ENCODE measurements around the gene FAM174B. TPM values are rescaled to one million over a fixed set of nuclear protein-coding genes. Genes with fewer than 3 reads are reported as not detected.

FAM174B gene
- total RNA-seq, 1 experiment from 2014 or later = 0.30 TPM

- TF ChIP-seq ZBTB33 (IDR thresholded peaks at IDR 0.05; ENCODE audit: extremely low read depth, insufficient replicate concordance, low read length) (no peak), CBX3 (IDR thresholded peaks at IDR 0.05; ENCODE audit: low read depth) (no peak), JUND (IDR thresholded peaks at IDR 0.05) (no peak), FOSL1 (IDR thresholded peaks at IDR 0.05; ENCODE audit: low read depth) (no peak)
Observed at GRCh38 chr15:92670621-92671020, 15.0 kb upstream of the FAM174B start (continued).

GRCh38 chr15:92669432-92669831 is 13.9 kb upstream of the FAM174B start:
- Histone ChIP-seq H3K4me2 (ENCODE audit: low read length) (no peak overlapping the region), H3K27me3 (ENCODE audit: insufficient read depth, low read length) (peaks cover 32% of the 10 kb centered on the region), H3K9me2 (ENCODE audit: insufficient read depth) (no peaks in the 10 kb centered on the region), H3K36me3 (ENCODE audit: control insufficient read depth in 1 of 2, insufficient read depth in 2 of 2, low read length in 2 of 2) (no peaks in the 10 kb centered on the region), H3K27ac (ENCODE audit: low read depth, low read length) (no peak overlapping the region), H3K9ac (ENCODE audit: low read length) (no peak overlapping the region), H3K79me2 (ENCODE audit: insufficient read depth, low read length) (no peaks in the 10 kb centered on the region), H2AFZ (ENCODE audit: low read depth, low read length, poor library complexity, severe bottlenecking) (no peak overlapping the region), H3K9me3 (ENCODE audit: control insufficient read depth in 1 of 2, insufficient read depth in 1 of 2, low read depth in 1 of 2, low read length in 2 of 2) (no peaks in the 10 kb centered on the region), H3K4me3 (replicated peaks in 1 of 2; ENCODE audit: low read depth in 1 of 2, low read length in 2 of 2) (no peak overlapping the region), H3K4me1 (ENCODE audit: control insufficient read depth in 1 of 2, insufficient read depth in 2 of 2, low read length in 2 of 2) (no peaks in the 10 kb centered on the region), H4K20me1 (ENCODE audit: insufficient read depth) (no peaks in the 10 kb centered on the region)
- ChIA-PET CTCF (no interaction called here), POLR2A (no interaction called here), RAD21 (ENCODE audit: low non-redundant PET in 1 of 2, low total read pairs in 2 of 2, uncharacterized antibody in 2 of 2, unreplicated experiment in 2 of 2) (no interaction called here)
- ATAC-seq = no peak
- intact Hi-C loops (cut with micrococcal nuclease) = no loop called here
- BruUV-seq (replicated peaks) = no TSS peak
- TF ChIP-seq EZH2 (IDR thresholded peaks at IDR 0.05) (no peak), ZNF274 (IDR thresholded peaks at IDR 0.05; ENCODE audit: low read depth, low read length) (no peak), EGR1 (IDR thresholded peaks at IDR 0.05; ENCODE audit: low read depth) (no peak), JUND (IDR thresholded peaks at IDR 0.05) (no peak), RAD21 (IDR thresholded peaks at IDR 0.05; ENCODE audit: low read depth) (no peak), ELF1 (IDR thresholded peaks at IDR 0.05; ENCODE audit: borderline replicate concordance, low read depth) (no peak), CEBPB (IDR thresholded peaks at IDR 0.05; ENCODE audit: low read depth) (no peak), ATF3 (IDR thresholded peaks at IDR 0.05) (no peak), YY1 (IDR thresholded peaks at IDR 0.05; ENCODE audit: extremely low read depth, insufficient replicate concordance, low read depth, low read length) (no peak), FOSL1 (IDR thresholded peaks at IDR 0.05; ENCODE audit: low read depth) (no peak)
- no peak for DNase-seq (ENCODE audit: low read depth, low spot score)

All from HCT116 (cell line).